SK-N-SH (cell line): ENCODE measurements around the gene FUT7. TPM values are rescaled to one million over a fixed set of nuclear protein-coding genes. Genes with fewer than 3 reads are reported as not detected.
A peak's percentile ranks its signal among the peaks of the same experiment; 100 is the strongest.
"Not testable (repeated sequence)": the region's sequence is repeated elsewhere in the genome, so short reads cannot be mapped to it uniquely, and the experiment has no call there.

Experiments
- CTCF ChIA-PET: fragments of 300-600, 350-600 bp; formaldehyde crosslinking; extraction: SDS; loops from one replicate; lab custom pipeline; 2021; lab: Yijun Ruan, JAX
- POLR2A ChIA-PET: fragments of 350-600 bp; sonication (Branson Sonifier 250); formaldehyde crosslinking; extraction: SDS; loops from one replicate; lab custom pipeline; 2020; ENCODE audit warnings: antibody characterized with exemption, inconsistent platforms; lab: Yijun Ruan, JAX
- DNase-seq: peaks from one replicate; pipeline ENCODE4 v3.0.0; 2012
- H2AFZ ChIP-seq: fragments of 200-600 bp; sonication (generic); 2 replicates; pipeline ENCODE4 v1.8.1; 2016; ENCODE audit warnings: antibody characterized with exemption, mild to moderate bottlenecking, low read depth
- H3F3A ChIP-seq: fragments of 200-600 bp; sonication (generic); replicated peaks from 2 replicates; pipeline ENCODE3; 2016; ENCODE audit warnings: antibody characterized with exemption, mild to moderate bottlenecking; ENCODE audit not compliant: insufficient read depth
- H3K27ac ChIP-seq, 2 experiments: fragments of 200-500 bp in 1 of 2; fragments of 200-600 bp in 1 of 2; sonication (Bioruptor generic) in 1 of 2; sonication (generic), shearing (Covaris generic) in 1 of 2; 2 replicates each; pipeline versions ENCODE4 v1.5.1 to v1.6.1; 2014 to 2016; ENCODE audit warnings: low read depth in 2 of 2, inconsistent platforms in 1 of 2, low read length in 1 of 2, mild to moderate bottlenecking in 1 of 2, mixed read lengths in 1 of 2
- H3K27me3 ChIP-seq: fragments of 200-600 bp; sonication (generic), shearing (Covaris generic); 2 replicates; pipeline ENCODE4 v1.6.1; 2016; ENCODE audit warnings: mixed run types; ENCODE audit not compliant: insufficient read depth
- H3K36me3 ChIP-seq, 2 experiments: fragments of 200-500 bp in 1 of 2; fragments of 200-600 bp in 1 of 2; sonication (Bioruptor generic) in 1 of 2; sonication (generic) in 1 of 2; replicated peaks in 1 of 2; 2 replicates each; pipeline versions ENCODE3 to v1.5.1; 2014 to 2016; ENCODE audit warnings: low read length in 1 of 2, mild to moderate bottlenecking in 1 of 2; ENCODE audit not compliant: insufficient read depth in 2 of 2, control insufficient read depth in 1 of 2
- H3K4me1 ChIP-seq, 2 experiments: fragments of 200-500 bp in 1 of 2; fragments of 200-600 bp in 1 of 2; sonication (Bioruptor generic) in 1 of 2; sonication (generic), shearing (Covaris generic) in 1 of 2; 2 replicates each; pipeline versions ENCODE4 v1.5.1 to v1.6.1; 2014 to 2016; ENCODE audit warnings: low read depth in 1 of 2, low read length in 1 of 2, mixed run types in 1 of 2; ENCODE audit not compliant: insufficient read depth in 2 of 2, control insufficient read depth in 1 of 2
- H3K4me2 ChIP-seq: fragments of 200-600 bp; sonication (generic), shearing (Covaris generic); 2 replicates; pipeline ENCODE4 v1.6.1; 2017; ENCODE audit warnings: mixed run types
- H3K4me3 ChIP-seq, 2 experiments: fragments of 200-500 bp in 1 of 2; fragments of 200-600 bp in 1 of 2; sonication (Bioruptor generic) in 1 of 2; sonication (generic), shearing (Covaris generic) in 1 of 2; 2 replicates each; pipeline versions ENCODE4 v1.5.1 to v1.8.1; 2014 to 2016; ENCODE audit warnings: low read depth in 2 of 2, inconsistent platforms in 1 of 2, low read length in 1 of 2, mild to moderate bottlenecking in 1 of 2, mixed read lengths in 1 of 2, moderate library complexity in 1 of 2
- H3K79me2 ChIP-seq: fragments of 200-600 bp; sonication (generic); 2 replicates; pipeline ENCODE4 v1.8.1; 2017; ENCODE audit warnings: mild to moderate bottlenecking; ENCODE audit not compliant: insufficient read depth
- H3K9ac ChIP-seq: fragments of 200-600 bp; sonication (generic); 2 replicates; pipeline ENCODE4 v1.6.1; 2017; ENCODE audit warnings: mixed run types
- H3K9me2 ChIP-seq: fragments of 200-600 bp; sonication (generic); 2 replicates; pipeline ENCODE4 v1.6.1; 2017; ENCODE audit warnings: mixed run types
- H3K9me3 ChIP-seq: fragments of 200-600 bp; sonication (generic); 2 replicates; pipeline ENCODE4 v1.6.1; 2017; ENCODE audit warnings: mixed run types, mild to moderate bottlenecking, moderate library complexity
- H4K20me1 ChIP-seq: fragments of 200-600 bp; sonication (generic); 2 replicates; pipeline ENCODE4 v1.6.1; 2017; ENCODE audit warnings: mild to moderate bottlenecking, mixed run types; ENCODE audit not compliant: insufficient read depth
- FOSL2 ChIP-seq: IDR thresholded peaks from 2 replicates; pipeline ENCODE4 v1.4.0; 2012; ENCODE audit warnings: low read depth, mild to moderate bottlenecking, moderate library complexity, borderline replicate concordance
- RAD21 ChIP-seq: IDR thresholded peaks from 2 replicates; pipeline ENCODE4 v1.6.1; 2012; ENCODE audit warnings: mild to moderate bottlenecking, low read length
- RCOR1 ChIP-seq: fragments of 150-350 bp; IDR thresholded peaks from 2 replicates; pipeline ENCODE4 v1.6.1; 2017; ENCODE audit warnings: antibody characterized with exemption, low read length
- RXRA ChIP-seq: IDR thresholded peaks from 2 replicates; pipeline ENCODE4 v1.4.0; 2012; ENCODE audit warnings: low read depth, mild to moderate bottlenecking, borderline replicate concordance
- SMC3 ChIP-seq: IDR thresholded peaks from 2 replicates; pipeline ENCODE4 v1.6.1; 2012; ENCODE audit warnings: low read depth, low read length, improper control_type of control experiment
- WGBS: methylation state at CpG from one replicate; pipeline ENCODE4 v1.1.6; 2017; ENCODE audit warnings: low lambda C conversion rate; 5-methylcytosine and 5-hydroxymethylcytosine counted together
- polyA plus RNA-seq, 3 experiments: library from polyadenylated mRNA; depleted of rRNA; stranded (reverse); fragments of >200 nt; gene quantifications; 2 replicates each; pipeline ENCODE4 v1.2.3, GENCODE V29; 2012
- TF ChIP-seq, protein P1 (sequence below): IDR thresholded peaks from 2 replicates; pipeline ENCODE4 v1.4.0; 2012; ENCODE audit warnings: low read depth, borderline replicate concordance
- TF ChIP-seq, protein P2 (sequence below): fragments of 200-600 bp; sonication (generic); IDR thresholded peaks from 2 replicates; pipeline ENCODE4 v1.6.1; 2017; ENCODE audit warnings: antibody characterized with exemption, mild to moderate bottlenecking, moderate library complexity

Gene FUT7
- polyA plus RNA-seq, 1 of the 3 experiments (the other 2 are of a cell fraction) = not detected

DNA sequence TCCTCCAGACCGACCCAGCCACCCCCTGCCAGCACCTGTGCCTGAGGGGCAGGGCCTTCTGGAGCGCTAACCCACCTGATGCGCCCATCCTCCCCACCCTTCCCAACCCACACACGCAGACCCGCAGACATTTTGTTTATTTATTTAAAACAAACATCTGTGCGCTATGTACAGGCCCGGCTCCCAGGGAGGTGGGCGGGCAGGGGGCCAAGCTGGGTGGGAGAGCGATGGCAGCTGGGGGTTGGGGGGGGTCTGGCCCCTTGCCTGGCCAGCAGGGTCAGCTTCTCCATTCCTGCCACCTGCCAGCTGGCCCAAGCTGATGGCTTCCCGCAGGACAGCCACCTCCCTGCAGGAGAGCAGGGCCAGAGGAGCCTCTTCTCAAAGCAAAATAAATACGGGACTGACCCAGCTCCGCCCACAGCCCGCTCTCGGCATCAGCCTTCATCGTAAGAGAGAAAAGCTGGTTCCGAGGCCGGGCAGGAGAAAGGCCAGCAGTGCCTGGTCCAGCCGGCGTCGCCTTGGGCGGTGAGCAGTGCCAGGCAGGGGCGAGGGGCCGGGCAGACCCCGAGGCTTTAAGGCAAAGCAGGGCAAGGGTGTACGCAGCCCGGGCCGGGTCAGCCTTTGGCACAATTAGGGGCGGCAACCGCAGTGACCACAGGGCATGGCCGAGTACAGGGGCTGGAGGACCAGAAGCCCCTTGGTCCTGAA is 24.6 kb downstream of the FUT7 start (continued):
- TF ChIP-seq, protein P1, sequence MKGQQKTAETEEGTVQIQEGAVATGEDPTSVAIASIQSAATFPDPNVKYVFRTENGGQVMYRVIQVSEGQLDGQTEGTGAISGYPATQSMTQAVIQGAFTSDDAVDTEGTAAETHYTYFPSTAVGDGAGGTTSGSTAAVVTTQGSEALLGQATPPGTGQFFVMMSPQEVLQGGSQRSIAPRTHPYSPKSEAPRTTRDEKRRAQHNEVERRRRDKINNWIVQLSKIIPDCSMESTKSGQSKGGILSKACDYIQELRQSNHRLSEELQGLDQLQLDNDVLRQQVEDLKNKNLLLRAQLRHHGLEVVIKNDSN = no peak
- TF ChIP-seq, all 33 proteins: peak for 0

DNA sequence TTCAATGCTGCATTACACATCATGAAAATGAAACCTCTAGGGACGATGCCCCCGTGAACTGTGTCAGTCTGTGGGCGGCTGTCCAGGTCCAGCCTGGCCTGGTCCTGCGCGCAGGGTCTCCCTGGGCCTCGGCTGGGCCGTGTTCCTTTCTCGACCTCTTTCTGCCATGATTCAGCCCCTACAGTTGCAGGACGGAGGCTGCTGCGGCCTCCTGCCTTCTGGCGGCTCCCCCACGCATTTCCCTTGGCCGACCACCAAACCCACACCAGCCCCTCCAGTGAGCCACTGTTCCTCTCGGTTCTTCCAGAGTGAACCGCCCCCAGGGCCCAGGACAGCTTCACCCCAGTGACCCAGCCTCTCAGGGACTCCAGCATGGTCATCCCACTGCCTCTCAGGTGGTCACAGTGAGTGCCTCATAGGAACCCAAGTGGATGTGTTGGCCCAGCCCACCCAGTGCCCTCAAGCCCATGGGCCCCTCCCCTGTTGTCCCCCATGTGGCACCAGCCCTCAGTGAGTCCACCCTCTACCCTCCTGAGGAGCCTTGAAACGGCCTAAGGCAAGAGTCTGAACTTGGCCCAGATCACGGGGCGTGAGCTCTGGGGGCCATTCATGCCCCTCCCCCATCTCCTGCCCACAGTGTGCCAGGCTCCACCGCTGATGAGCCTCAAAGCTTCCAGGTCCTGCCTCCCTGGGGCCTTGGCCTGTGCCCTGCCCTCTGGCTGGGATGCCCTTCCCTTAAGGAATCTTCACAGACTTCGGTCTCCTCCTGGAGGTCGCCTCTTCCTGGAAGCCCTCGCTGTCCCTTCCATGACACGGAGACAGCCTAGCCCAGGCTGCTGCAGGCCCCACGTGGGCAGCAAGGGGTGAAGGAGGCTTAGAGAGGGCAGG is 25.5 kb downstream of the FUT7 start:
- Histone ChIP-seq H3K36me3 (peaks cover 0 to 6% of the 10 kb centered on the region in 2 experiments), H3K9me2 (no peaks in the 10 kb centered on the region), H4K20me1 (no peaks in the 10 kb centered on the region), H3K27ac (no peak overlapping the region), H3K79me2 (no peaks in the 10 kb centered on the region), H3K9ac (no peak overlapping the region), H3K27me3 (no peaks in the 10 kb centered on the region), H3K4me2 (no peak overlapping the region), H3K4me3 (no peak overlapping the region), H3K4me1 (no peaks in the 10 kb centered on the region), H3F3A (no peaks in the 10 kb centered on the region), H3K9me3 (no peaks in the 10 kb centered on the region), H2AFZ (no peak overlapping the region)
- TF ChIP-seq RXRA (no peak), RAD21 (no peak), FOSL2 (no peak), RCOR1 (no peak)
- TF ChIP-seq, protein P1 = no peak
- DNase-seq = no peak
- ChIA-PET CTCF (interaction anchor here (0.6 to 3.1 kb wide), 5 partner anchors 13 to 62 kb away, joined by 3 to 16 read pairs (median 3); partner anchors contain the start of gene ABCA2), POLR2A (no interaction called here)
- 86% methylated on average over 18 of the region's 24 CpGs for WGBS

DNA sequence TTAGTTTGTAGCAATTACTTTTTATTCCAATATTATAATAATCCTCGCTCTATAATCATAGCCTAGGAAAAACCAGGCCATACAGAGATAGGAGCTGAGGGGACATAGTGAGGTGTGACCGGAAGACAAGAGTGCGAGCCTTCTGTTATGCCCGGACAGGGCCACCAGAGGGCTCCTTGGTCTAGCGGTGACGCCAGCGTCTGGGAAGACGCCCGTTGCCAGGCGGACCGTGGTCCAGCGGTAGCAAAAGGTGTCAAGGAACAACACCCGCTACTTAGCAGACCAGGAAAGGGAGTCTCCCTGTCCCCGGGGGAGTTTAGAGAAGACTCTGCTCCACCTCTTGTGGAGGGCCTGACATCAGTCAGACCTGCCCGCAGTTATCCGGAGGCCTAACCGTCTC is 27.6 kb downstream of the FUT7 start:
- POLR2A ChIA-PET, H3K4me3 ChIP-seq, H3F3A ChIP-seq, H3K4me1 ChIP-seq, H3K36me3 ChIP-seq, H3K27ac ChIP-seq, H3K9me2 ChIP-seq, DNase-seq, H2AFZ ChIP-seq, H3K27me3 ChIP-seq: not testable (repeated sequence)
- 45% methylated on average over 13 of the region's 17 CpGs for WGBS
- CTCF ChIA-PET = interaction anchor here (1.7 to 1.9 kb wide), 2 partner anchors 22 to 31 kb away, joined by 5 to 6 read pairs; no protein-coding TSS in a partner anchor
- TF ChIP-seq SMC3 = peak; percentile 18; the same call in 1 of the 2 replicates
- TF ChIP-seq, protein P2, sequence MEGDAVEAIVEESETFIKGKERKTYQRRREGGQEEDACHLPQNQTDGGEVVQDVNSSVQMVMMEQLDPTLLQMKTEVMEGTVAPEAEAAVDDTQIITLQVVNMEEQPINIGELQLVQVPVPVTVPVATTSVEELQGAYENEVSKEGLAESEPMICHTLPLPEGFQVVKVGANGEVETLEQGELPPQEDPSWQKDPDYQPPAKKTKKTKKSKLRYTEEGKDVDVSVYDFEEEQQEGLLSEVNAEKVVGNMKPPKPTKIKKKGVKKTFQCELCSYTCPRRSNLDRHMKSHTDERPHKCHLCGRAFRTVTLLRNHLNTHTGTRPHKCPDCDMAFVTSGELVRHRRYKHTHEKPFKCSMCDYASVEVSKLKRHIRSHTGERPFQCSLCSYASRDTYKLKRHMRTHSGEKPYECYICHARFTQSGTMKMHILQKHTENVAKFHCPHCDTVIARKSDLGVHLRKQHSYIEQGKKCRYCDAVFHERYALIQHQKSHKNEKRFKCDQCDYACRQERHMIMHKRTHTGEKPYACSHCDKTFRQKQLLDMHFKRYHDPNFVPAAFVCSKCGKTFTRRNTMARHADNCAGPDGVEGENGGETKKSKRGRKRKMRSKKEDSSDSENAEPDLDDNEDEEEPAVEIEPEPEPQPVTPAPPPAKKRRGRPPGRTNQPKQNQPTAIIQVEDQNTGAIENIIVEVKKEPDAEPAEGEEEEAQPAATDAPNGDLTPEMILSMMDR = peak; percentile 52
- TF ChIP-seq, all 33 proteins: peak for 2; not testable (repeated sequence) for 31
- not testable (repeated sequence) for H4K20me1 ChIP-seq, H3K79me2 ChIP-seq, H3K9ac ChIP-seq, H3K9me3 ChIP-seq, H3K4me2 ChIP-seq
